ENCODE results near the gene ZNF593OS.

DNA sequence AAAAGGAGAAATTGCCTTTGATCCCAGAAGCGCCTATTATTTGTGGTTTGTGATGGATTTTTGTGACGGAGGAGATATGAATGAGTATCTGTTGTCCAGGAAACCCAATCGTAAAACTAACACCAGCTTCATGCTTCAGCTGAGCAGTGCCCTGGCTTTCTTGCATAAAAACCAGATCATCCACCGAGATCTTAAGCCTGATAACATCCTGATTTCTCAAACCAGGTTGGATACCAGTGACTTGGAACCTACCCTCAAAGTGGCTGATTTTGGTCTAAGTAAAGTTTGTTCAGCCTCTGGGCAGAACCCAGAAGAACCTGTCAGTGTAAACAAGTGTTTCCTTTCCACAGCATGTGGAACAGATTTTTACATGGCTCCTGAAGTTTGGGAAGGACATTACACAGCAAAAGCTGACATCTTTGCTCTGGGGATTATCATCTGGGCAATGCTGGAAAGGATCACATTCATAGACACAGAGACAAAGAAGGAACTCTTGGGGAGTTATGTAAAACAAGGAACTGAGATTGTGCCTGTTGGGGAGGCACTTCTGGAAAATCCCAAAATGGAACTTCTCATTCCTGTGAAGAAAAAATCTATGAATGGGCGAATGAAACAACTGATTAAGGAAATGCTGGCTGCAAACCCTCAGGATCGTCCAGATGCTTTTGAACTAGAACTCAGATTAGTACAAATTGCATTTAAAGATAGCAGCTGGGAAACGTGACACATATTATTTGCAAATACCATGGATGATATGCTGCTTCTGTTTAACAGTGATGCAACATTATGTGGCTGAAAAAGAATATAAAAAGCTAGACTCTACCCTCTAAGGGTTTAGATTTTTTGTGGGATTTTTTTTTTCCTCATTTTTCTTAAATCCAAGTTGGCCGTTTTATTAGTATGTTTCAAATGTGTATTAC is 49.5 kb downstream of the ZNF593OS start:
- TF ChIP-seq, protein P1, sequence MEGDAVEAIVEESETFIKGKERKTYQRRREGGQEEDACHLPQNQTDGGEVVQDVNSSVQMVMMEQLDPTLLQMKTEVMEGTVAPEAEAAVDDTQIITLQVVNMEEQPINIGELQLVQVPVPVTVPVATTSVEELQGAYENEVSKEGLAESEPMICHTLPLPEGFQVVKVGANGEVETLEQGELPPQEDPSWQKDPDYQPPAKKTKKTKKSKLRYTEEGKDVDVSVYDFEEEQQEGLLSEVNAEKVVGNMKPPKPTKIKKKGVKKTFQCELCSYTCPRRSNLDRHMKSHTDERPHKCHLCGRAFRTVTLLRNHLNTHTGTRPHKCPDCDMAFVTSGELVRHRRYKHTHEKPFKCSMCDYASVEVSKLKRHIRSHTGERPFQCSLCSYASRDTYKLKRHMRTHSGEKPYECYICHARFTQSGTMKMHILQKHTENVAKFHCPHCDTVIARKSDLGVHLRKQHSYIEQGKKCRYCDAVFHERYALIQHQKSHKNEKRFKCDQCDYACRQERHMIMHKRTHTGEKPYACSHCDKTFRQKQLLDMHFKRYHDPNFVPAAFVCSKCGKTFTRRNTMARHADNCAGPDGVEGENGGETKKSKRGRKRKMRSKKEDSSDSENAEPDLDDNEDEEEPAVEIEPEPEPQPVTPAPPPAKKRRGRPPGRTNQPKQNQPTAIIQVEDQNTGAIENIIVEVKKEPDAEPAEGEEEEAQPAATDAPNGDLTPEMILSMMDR (IDR thresholded peaks at IDR 0.05; ENCODE audit: low read depth, low read length, missing input control) = no peak
- TF ChIP-seq SP1 (IDR thresholded peaks at IDR 0.05) = no peak

Measured in liver (tissue), 3 donors.